ENCODE measurements around the gene IGFBP4. TPM values are rescaled to one million over a fixed set of nuclear protein-coding genes. Genes with fewer than 3 reads are reported as not detected.

IGFBP4 gene
- total and polyA plus RNA-seq, 4 donors = 74.1 to 649 (median 238) TPM

GRCh38 chr17:40491486-40491885, 48.2 kb downstream of the IGFBP4 start:
- no peak for TF ChIP-seq MAX (IDR thresholded peaks at IDR 0.05)
- no peak for TF ChIP-seq RXRA (IDR thresholded peaks at IDR 0.05)
- TF ChIP-seq FOXA2 (IDR thresholded peaks at IDR 0.05) = no peak
- TF ChIP-seq ATF3 (IDR thresholded peaks at IDR 0.05) = no peak
- no peak for TF ChIP-seq RAD21 (IDR thresholded peaks at IDR 0.05)
- TF ChIP-seq HNF4G (IDR thresholded peaks at IDR 0.05) = no peak
- no peak for TF ChIP-seq FOXA1 (IDR thresholded peaks at IDR 0.05)
- TF ChIP-seq JUND (IDR thresholded peaks at IDR 0.05) = no peak
- H3K9me3 ChIP-seq (ENCODE audit: control insufficient read depth in 4 of 4, low read length in 3 of 4) = no peaks in the 10 kb centered on the region
- no peaks in the 10 kb centered on the region for H3K36me3 ChIP-seq (ENCODE audit: control insufficient read depth in 4 of 4, insufficient read depth in 3 of 4, low read depth in 1 of 4, low read length in 3 of 4)
- H3K4me1 ChIP-seq (ENCODE audit: control insufficient read depth in 4 of 4, insufficient read depth in 4 of 4, low read length in 3 of 4) = no peaks in the 10 kb centered on the region
- H3K27ac ChIP-seq (ENCODE audit: low read depth in 1 of 2, low read length in 2 of 2) = no peak overlapping the region
- 74% methylated on average over 7 of the region's 7 CpGs for WGBS
- no peak overlapping the region for H3K4me3 ChIP-seq (ENCODE audit: low read depth in 1 of 3, low read length in 3 of 3)
- DNase-seq (ENCODE audit: low spot score) = no peak
- H3K27me3 ChIP-seq (ENCODE audit: control insufficient read depth in 4 of 4, insufficient read depth in 4 of 4, low read length in 3 of 4) = no peaks in the 10 kb centered on the region
- H3K9ac ChIP-seq (ENCODE audit: low read depth in 1 of 2, low read length in 2 of 2) = no peak overlapping the region

- 88% methylated on average over 4 of the region's 4 CpGs for WGBS
- Histone ChIP-seq H3K27ac (ENCODE audit: low read depth in 1 of 2, low read length in 2 of 2) (no peak overlapping the region), H3K9ac (ENCODE audit: low read depth in 1 of 2, low read length in 2 of 2) (no peak overlapping the region), H3K9me3 (ENCODE audit: control insufficient read depth in 4 of 4, low read length in 3 of 4) (no peaks in the 10 kb centered on the region), H3K4me1 (ENCODE audit: control insufficient read depth in 4 of 4, insufficient read depth in 4 of 4, low read length in 3 of 4) (no peaks in the 10 kb centered on the region), H3K27me3 (ENCODE audit: control insufficient read depth in 4 of 4, insufficient read depth in 4 of 4, low read length in 3 of 4) (no peaks in the 10 kb centered on the region), H3K4me3 (ENCODE audit: low read depth in 1 of 3, low read length in 3 of 3) (no peak overlapping the region), H3K36me3 (ENCODE audit: control insufficient read depth in 4 of 4, insufficient read depth in 3 of 4, low read depth in 1 of 4, low read length in 3 of 4) (no peaks in the 10 kb centered on the region)
- TF ChIP-seq FOXA2 (IDR thresholded peaks at IDR 0.05) (no peak), MAX (IDR thresholded peaks at IDR 0.05) (no peak), YY1 (IDR thresholded peaks at IDR 0.05) (no peak), NR2F2 (IDR thresholded peaks at IDR 0.05) (no peak), CTCF (IDR thresholded peaks at IDR 0.05; ENCODE audit: low read depth, low read length, missing input control) (no peak), EGR1 (IDR thresholded peaks at IDR 0.05; ENCODE audit: low read depth in 2 of 2) (no peak), RAD21 (IDR thresholded peaks at IDR 0.05) (no peak), REST (IDR thresholded peaks at IDR 0.05) (no peak), GABPA (IDR thresholded peaks at IDR 0.05 in 1 of 2, conservative IDR thresholded peaks at IDR 0.05 in 1 of 2) (no peak), JUND (IDR thresholded peaks at IDR 0.05) (no peak), HNF4A (conservative IDR thresholded peaks at IDR 0.05) (no peak), FOXA1 (IDR thresholded peaks at IDR 0.05) (no peak)
- no peak for DNase-seq (ENCODE audit: low spot score)
These were observed 50.4 kb downstream of the IGFBP4 start for GRCh38 chr17:40493697-40494096.

Data from liver (tissue), 9 donors.